Measurements from ENCODE around the gene SYPL2. TPM values are rescaled to one million over a fixed set of nuclear protein-coding genes. Genes with fewer than 3 reads are reported as not detected.

The SYPL2 gene
- total RNA-seq, 1 experiment from 2014 or later: 0.46 TPM

GRCh38 chr1:109498161-109498801 lies 31.9 kb downstream of the SYPL2 start:
- Histone ChIP-seq H3K9me3 (no peaks in the 10 kb centered on the region), H3K4me3 (no peak overlapping the region)

GRCh38 chr1:109499081-109499480 lies 32.7 kb downstream of the SYPL2 start:
- no peak for DNase-seq
- H3K27me3 ChIP-seq: no peaks in the 10 kb centered on the region
- H3K4me3 ChIP-seq: no peak overlapping the region
- H3K36me3 ChIP-seq: peaks cover 61% of the 10 kb centered on the region
- no peaks in the 10 kb centered on the region for H3K9me3 ChIP-seq

More at GRCh38 chr1:109498161-109498801, 31.9 kb downstream of the SYPL2 start:
- DNase-seq: peak; percentile 47
- Histone ChIP-seq H3K27me3 (no peaks in the 10 kb centered on the region), H3K36me3 (peaks cover 61% of the 10 kb centered on the region)

GRCh38 chr1:109499661-109500536 lies 33.6 kb downstream of the SYPL2 start:
- H3K4me3 ChIP-seq: no peak overlapping the region
- peak; percentile 53 for DNase-seq
- no peaks in the 10 kb centered on the region for H3K9me3 ChIP-seq
- no peaks in the 10 kb centered on the region for H3K27me3 ChIP-seq
- peaks cover 61% of the 10 kb centered on the region for H3K36me3 ChIP-seq

GRCh38 chr1:109500941-109501381 lies 34.6 kb downstream of the SYPL2 start:
- Histone ChIP-seq H3K27me3 (no peaks in the 10 kb centered on the region), H3K36me3 (peaks cover 53% of the 10 kb centered on the region), H3K9me3 (no peaks in the 10 kb centered on the region), H3K4me3 (no peak overlapping the region)
- DNase-seq: no peak

- Histone ChIP-seq H3K9me3 (no peaks in the 10 kb centered on the region), H3K4me3 (no peak overlapping the region), H3K27me3 (no peaks in the 10 kb centered on the region), H3K36me3 (peaks cover 45% of the 10 kb centered on the region)
- no peak for DNase-seq
Measured at GRCh38 chr1:109501644-109502363, 35.5 kb downstream of the SYPL2 start.

GRCh38 chr1:109502364-109502851 lies 36.1 kb downstream of the SYPL2 start:
- peaks cover 39% of the 10 kb centered on the region for H3K36me3 ChIP-seq
- no peaks in the 10 kb centered on the region for H3K27me3 ChIP-seq
- DNase-seq: no peak
- no peaks in the 10 kb centered on the region for H3K9me3 ChIP-seq
- H3K4me3 ChIP-seq: no peak overlapping the region

GRCh38 chr1:109503935-109504334 lies 37.6 kb downstream of the SYPL2 start:
- Histone ChIP-seq H3K36me3 (peaks cover 26% of the 10 kb centered on the region), H3K9me3 (no peaks in the 10 kb centered on the region), H3K27me3 (no peaks in the 10 kb centered on the region; the same call in 1 of the 2 replicates), H3K4me3 (no peak overlapping the region)
- DNase-seq: no peak

GRCh38 chr1:109504974-109505373 lies 38.6 kb downstream of the SYPL2 start:
- H3K9me3 ChIP-seq: no peaks in the 10 kb centered on the region
- peaks cover 1% of the 10 kb centered on the region for H3K27me3 ChIP-seq
- DNase-seq: no peak
- H3K36me3 ChIP-seq: peaks cover 22% of the 10 kb centered on the region
- H3K4me3 ChIP-seq: no peak overlapping the region

GRCh38 chr1:109508001-109508872 lies 41.9 kb downstream of the SYPL2 start:
- no peak for DNase-seq
- H3K4me3 ChIP-seq: no peak overlapping the region
- no peaks in the 10 kb centered on the region for H3K36me3 ChIP-seq
- no peaks in the 10 kb centered on the region for H3K9me3 ChIP-seq
- H3K27me3 ChIP-seq: peaks cover 16% of the 10 kb centered on the region

GRCh38 chr1:109508873-109509175 lies 42.5 kb downstream of the SYPL2 start:
- no peak for DNase-seq
- no peaks in the 10 kb centered on the region for H3K9me3 ChIP-seq
- no peaks in the 10 kb centered on the region for H3K36me3 ChIP-seq
- peaks cover 16% of the 10 kb centered on the region for H3K27me3 ChIP-seq
- H3K4me3 ChIP-seq: no peak overlapping the region

GRCh38 chr1:109509176-109510134 lies 43.1 kb downstream of the SYPL2 start, which contains the start of gene AMIGO1:
Gene AMIGO1 (minus strand): TSS chr1:109509727. CDS start chr1:109508912, 815 bp downstream.
- Histone ChIP-seq H3K9me3 (no peaks in the 10 kb centered on the region), H3K4me3 (peak within 1 kb of the TSS; percentile 53)
- peak; percentile 83 for DNase-seq

GRCh38 chr1:109513110-109513710 lies 46.9 kb downstream of the SYPL2 start:
- Histone ChIP-seq H3K4me3 (no peak overlapping the region), H3K36me3 (no peaks in the 10 kb centered on the region)

More at GRCh38 chr1:109509176-109510134, 43.1 kb downstream of the SYPL2 start, which contains the start of gene AMIGO1:
- Histone ChIP-seq H3K36me3 (no peaks in the 10 kb centered on the region), H3K27me3 (peaks cover 16% of the 10 kb centered on the region)

GRCh38 chr1:109514846-109515245 lies 48.5 kb downstream of the SYPL2 start:
- no peaks in the 10 kb centered on the region for H3K36me3 ChIP-seq
- H3K27me3 ChIP-seq: peaks cover 16% of the 10 kb centered on the region
- no peaks in the 10 kb centered on the region for H3K9me3 ChIP-seq
- H3K4me3 ChIP-seq: no peak overlapping the region
- DNase-seq: no peak

More at GRCh38 chr1:109513110-109513710, 46.9 kb downstream of the SYPL2 start:
- H3K27me3 ChIP-seq: peaks cover 16% of the 10 kb centered on the region
- DNase-seq: no peak
- H3K9me3 ChIP-seq: no peaks in the 10 kb centered on the region

GRCh38 chr1:109516872-109517271 lies 50.5 kb downstream of the SYPL2 start:
- Histone ChIP-seq H3K36me3 (no peaks in the 10 kb centered on the region), H3K9me3 (no peaks in the 10 kb centered on the region), H3K27me3 (peaks cover 13% of the 10 kb centered on the region; the same call in 1 of the 2 replicates), H3K4me3 (no peak overlapping the region)
- no peak for DNase-seq

- no peak for DNase-seq
- peaks cover 14% of the 10 kb centered on the region for H3K27me3 ChIP-seq
- no peaks in the 10 kb centered on the region for H3K36me3 ChIP-seq
- H3K4me3 ChIP-seq: no peak overlapping the region
- H3K9me3 ChIP-seq: no peaks in the 10 kb centered on the region
Measured at GRCh38 chr1:109517337-109517736, 51.0 kb downstream of the SYPL2 start.
